Thymus (tissue), 11 donors: ENCODE results near the gene TREML2. TPM values are rescaled to one million over a fixed set of nuclear protein-coding genes. Genes with fewer than 3 reads are reported as not detected.
"Not testable (repeated sequence)": the region's sequence is repeated elsewhere in the genome, so short reads cannot be mapped to it uniquely, and the experiment has no call there.

Experiments
- DNase-seq, 9 donors: peaks; one replicate each; pipeline ENCODE4 v3.0.0-alpha.2; 2013; ENCODE audit warnings: low spot score in 9 of 9, low read depth in 6 of 9, missing footprints in 1 of 9
- H3K27ac ChIP-seq, 2 donors: one replicate each; pipeline ENCODE4 v1.5.1; 2013; ENCODE audit warnings: control low read depth in 1 of 2, low read depth in 1 of 2, low read length in 1 of 2, mild to moderate bottlenecking in 1 of 2, moderate library complexity in 1 of 2
- H3K27me3 ChIP-seq, 2 donors: one replicate each; pipeline ENCODE4 v1.5.1; 2013; ENCODE audit warnings: low read length in 1 of 2; ENCODE audit not compliant: control insufficient read depth in 2 of 2, insufficient read depth in 1 of 2
- H3K36me3 ChIP-seq, 2 donors: one replicate each; pipeline ENCODE4 v1.5.1; 2013; ENCODE audit warnings: low read length in 1 of 2, mild to moderate bottlenecking in 1 of 2, moderate library complexity in 1 of 2; ENCODE audit not compliant: control insufficient read depth in 2 of 2, insufficient read depth in 2 of 2
- H3K4me1 ChIP-seq, 2 donors: one replicate each; pipeline ENCODE4 v1.5.1; 2013; ENCODE audit warnings: low read length in 2 of 2; ENCODE audit not compliant: control insufficient read depth in 2 of 2, insufficient read depth in 2 of 2
- H3K4me3 ChIP-seq, 2 donors: one replicate each; pipeline ENCODE4 v1.5.1; 2013; ENCODE audit warnings: low read length in 2 of 2, control low read depth in 1 of 2, mild to moderate bottlenecking in 1 of 2
- H3K9me3 ChIP-seq, 2 donors: one replicate each; pipeline ENCODE4 v1.5.1; 2013; ENCODE audit warnings: low read length in 1 of 2, mild to moderate bottlenecking in 1 of 2; ENCODE audit not compliant: control insufficient read depth in 2 of 2, insufficient read depth in 1 of 2
- WGBS: extraction: QIAGEN DNeasy Blood & Tissue Kit; methylation state at CpG from one replicate; pipeline ENCODE4 v1.1.7; 2013; 5-methylcytosine and 5-hydroxymethylcytosine counted together
- polyA plus RNA-seq: library from polyadenylated mRNA; stranded (reverse); fragments of 200-250 nt; gene quantifications from one replicate; pipeline ENCODE4 v1.2.3, GENCODE V29; 2013
- total RNA-seq: library from RNA; stranded (reverse); fragments of 120-200 nt; gene quantifications from one replicate; pipeline ENCODE4 v1.2.4, GENCODE V29; 2013
- donor health status: healthy.

TREML2 gene
- total and polyA plus RNA-seq, 2 donors = 1.3 to 11.1 TPM

GRCh38 chr6:41197234-41197633 is 3.7 kb downstream of the TREML2 start:
- DNase-seq = no peak

GRCh38 chr6:41194386-41194785 is 6.6 kb downstream of the TREML2 start:
- Histone ChIP-seq H3K4me1 (peaks cover under 1 to 8% of the 10 kb centered on the region in 2 donors), H3K27ac (no peak overlapping the region), H3K9me3 (peaks cover 0 to 13% of the 10 kb centered on the region in 2 donors), H3K4me3 (no peak overlapping the region), H3K27me3 (no peaks in the 10 kb centered on the region), H3K36me3 (peaks cover 6 to 14% of the 10 kb centered on the region in 2 donors)
- no peak for DNase-seq
- 98% methylated on average over 3 of the region's 3 CpGs for WGBS

More at GRCh38 chr6:41197234-41197633, 3.7 kb downstream of the TREML2 start:
- H3K27me3 ChIP-seq = no peaks in the 10 kb centered on the region
- no peaks in the 10 kb centered on the region for H3K9me3 ChIP-seq
- peaks cover 25 to 36% of the 10 kb centered on the region in 2 donors for H3K4me1 ChIP-seq
- WGBS = 98% methylated on average over 3 of the region's 3 CpGs
- peaks cover 6 to 14% of the 10 kb centered on the region in 2 donors for H3K36me3 ChIP-seq
- no peak overlapping the region for H3K4me3 ChIP-seq
- H3K27ac ChIP-seq = no peak overlapping the region

- Histone ChIP-seq H3K4me3 (no peak overlapping the region), H3K27me3 (no peaks in the 10 kb centered on the region), H3K9me3 (peaks cover 0 to 14% of the 10 kb centered on the region in 2 donors), H3K4me1 (peaks cover 0 to 4% of the 10 kb centered on the region in 2 donors), H3K27ac (no peak overlapping the region), H3K36me3 (peaks cover 6 to 14% of the 10 kb centered on the region in 2 donors)
- DNase-seq = no peak
- WGBS = 96% methylated on average over 5 of the region's 5 CpGs
Measured at GRCh38 chr6:41193884-41194283, 7.1 kb downstream of the TREML2 start.

GRCh38 chr6:41193171-41193734 is 7.7 kb downstream of the TREML2 start:
- Histone ChIP-seq H3K36me3 (peaks cover 6 to 14% of the 10 kb centered on the region in 2 donors), H3K4me3 (no peak overlapping the region), H3K27ac (no peak overlapping the region), H3K9me3 (peaks cover 0 to 14% of the 10 kb centered on the region in 2 donors), H3K4me1 (peaks cover 0 to 2% of the 10 kb centered on the region in 2 donors), H3K27me3 (no peaks in the 10 kb centered on the region)
- DNase-seq = no peak
- WGBS = 96% methylated on average over 5 of the region's 5 CpGs

GRCh38 chr6:41191569-41191968 is 9.4 kb downstream of the TREML2 start:
- H3K27ac ChIP-seq = no peak overlapping the region
- H3K36me3 ChIP-seq = peaks cover 6 to 12% of the 10 kb centered on the region in 2 donors
- no peak overlapping the region for H3K4me3 ChIP-seq
- peaks cover 0 to 14% of the 10 kb centered on the region in 2 donors for H3K9me3 ChIP-seq
- peak in 2 of 9 donors; percentile 17 to 25 for DNase-seq
- WGBS = 56% methylated on average over 6 of the region's 6 CpGs
- no peaks in the 10 kb centered on the region for H3K4me1 ChIP-seq
- H3K27me3 ChIP-seq = no peaks in the 10 kb centered on the region

GRCh38 chr6:41190791-41191190 is 10.2 kb downstream of the TREML2 start:
- H3K9me3 ChIP-seq = peaks cover 0 to 14% of the 10 kb centered on the region in 2 donors
- H3K4me3 ChIP-seq = no peak overlapping the region
- no peak for DNase-seq
- no peaks in the 10 kb centered on the region for H3K27me3 ChIP-seq
- H3K36me3 ChIP-seq = peaks cover 6 to 12% of the 10 kb centered on the region in 2 donors
- no peak overlapping the region for H3K27ac ChIP-seq
- H3K4me1 ChIP-seq = peaks cover 0 to 5% of the 10 kb centered on the region in 2 donors
- 96% methylated on average over 3 of the region's 3 CpGs for WGBS

- H3K27ac ChIP-seq = no peak overlapping the region
- no peak for DNase-seq
- H3K4me3 ChIP-seq = no peak overlapping the region
- H3K27me3 ChIP-seq = no peaks in the 10 kb centered on the region
- 98% methylated on average over 2 of the region's 2 CpGs for WGBS
- H3K9me3 ChIP-seq = peaks cover 0 to 14% of the 10 kb centered on the region in 2 donors
- H3K4me1 ChIP-seq = peaks cover 0 to 5% of the 10 kb centered on the region in 2 donors
- H3K36me3 ChIP-seq = peaks cover 6% of the 10 kb centered on the region in 2 donors
Measured at GRCh38 chr6:41189967-41190366, 11.0 kb downstream of the TREML2 start.

GRCh38 chr6:41189046-41189445 is 11.9 kb downstream of the TREML2 start:
- DNase-seq, H3K36me3 ChIP-seq, H3K27me3 ChIP-seq, H3K4me3 ChIP-seq, H3K4me1 ChIP-seq, H3K27ac ChIP-seq: not testable (repeated sequence)
- peaks cover 0 to 14% of the 10 kb centered on the region in 2 donors for H3K9me3 ChIP-seq

GRCh38 chr6:41187924-41188886 is 12.7 kb downstream of the TREML2 start:
- H3K36me3 ChIP-seq = no peaks in the 10 kb centered on the region
- no peak overlapping the region for H3K4me3 ChIP-seq
- H3K27ac ChIP-seq = no peak overlapping the region
- H3K27me3 ChIP-seq = no peaks in the 10 kb centered on the region
- peaks cover 0 to 14% of the 10 kb centered on the region in 2 donors for H3K9me3 ChIP-seq
- 94% methylated on average over 8 of the region's 8 CpGs for WGBS
- no peak for DNase-seq
- peaks cover 0 to 5% of the 10 kb centered on the region in 2 donors for H3K4me1 ChIP-seq
